ENCODE results near the gene TMEM163. TPM values are rescaled to one million over a fixed set of nuclear protein-coding genes. Genes with fewer than 3 reads are reported as not detected.

The TMEM163 gene
- total RNA-seq, 1 donor from 2014 or later, result 6.0 TPM

- Mint-ChIP-seq H3K9me3 (no peaks in the 10 kb centered on the region), H3K4me3 (no peak overlapping the region), H3K27me3 (no peaks in the 10 kb centered on the region), H3K27ac (no peak overlapping the region), H3K4me1 (peaks cover 4% of the 10 kb centered on the region), H3K36me3 (ENCODE audit: low read depth) (peaks cover 2% of the 10 kb centered on the region)
- no peak for DNase-seq
- intact Hi-C loops (cut with micrococcal nuclease), result loop anchor here (1.0 kb wide), 2 partner anchors 227 to 433 kb away; no protein-coding TSS in a partner anchor
- no peak for TF ChIP-seq CTCF (IDR thresholded peaks at IDR 0.05)
- CTCF ChIA-PET, result interaction anchor here (1.2 to 1.8 kb wide), 2 partner anchors 301 to 433 kb away, joined by 3 to 4 read pairs; no protein-coding TSS in a partner anchor
- ATAC-seq (ENCODE audit: low read depth), result no peak
- POLR2A ChIA-PET, result no interaction called here
These were observed 253.3 kb downstream of the TMEM163 start for GRCh38 chr2:134465228-134466105.

GRCh38 chr2:134463699-134464022, 255.1 kb downstream of the TMEM163 start:
- Mint-ChIP-seq H3K4me1 (peaks cover 6% of the 10 kb centered on the region), H3K27ac (no peak overlapping the region), H3K27me3 (no peaks in the 10 kb centered on the region), H3K4me3 (no peak overlapping the region), H3K9me3 (no peaks in the 10 kb centered on the region), H3K36me3 (ENCODE audit: low read depth) (peaks cover 2% of the 10 kb centered on the region)
- intact Hi-C loops (cut with micrococcal nuclease), result no loop called here
- POLR2A ChIA-PET, result no interaction called here
- DNase-seq (no peak), ATAC-seq (ENCODE audit: low read depth) (no peak)
- CTCF ChIA-PET, result no interaction called here
- no peak for TF ChIP-seq CTCF (IDR thresholded peaks at IDR 0.05)

GRCh38 chr2:134462791-134463698, 255.8 kb downstream of the TMEM163 start:
- ChIA-PET POLR2A (no interaction called here), CTCF (no interaction called here)
- Mint-ChIP-seq H3K9me3 (no peaks in the 10 kb centered on the region), H3K36me3 (ENCODE audit: low read depth) (peaks cover 2% of the 10 kb centered on the region), H3K27me3 (no peaks in the 10 kb centered on the region), H3K4me3 (no peak overlapping the region), H3K27ac (no peak overlapping the region), H3K4me1 (peaks cover 6% of the 10 kb centered on the region)
- TF ChIP-seq CTCF (IDR thresholded peaks at IDR 0.05), result no peak
- DNase-seq (no peak), ATAC-seq (ENCODE audit: low read depth) (no peak)
- intact Hi-C loops (cut with micrococcal nuclease), result no loop called here

GRCh38 chr2:134462275-134462674, 256.5 kb downstream of the TMEM163 start:
- TF ChIP-seq CTCF (IDR thresholded peaks at IDR 0.05), result no peak
- Mint-ChIP-seq H3K27me3 (no peaks in the 10 kb centered on the region), H3K27ac (no peak overlapping the region), H3K4me3 (no peak overlapping the region), H3K36me3 (ENCODE audit: low read depth) (peaks cover 2% of the 10 kb centered on the region), H3K4me1 (peaks cover 6% of the 10 kb centered on the region), H3K9me3 (no peaks in the 10 kb centered on the region)
- ChIA-PET CTCF (no interaction called here), POLR2A (no interaction called here)
- no peak for DNase-seq
- no peak for ATAC-seq (ENCODE audit: low read depth)
- intact Hi-C loops (cut with micrococcal nuclease), result no loop called here

GRCh38 chr2:134461511-134461910, 257.3 kb downstream of the TMEM163 start:
- ATAC-seq (ENCODE audit: low read depth) (no peak), DNase-seq (no peak)
- H3K27ac Mint-ChIP-seq, result peak overlapping the region; percentile 10
- no peaks in the 10 kb centered on the region for H3K9me3 Mint-ChIP-seq
- no peak for TF ChIP-seq CTCF (IDR thresholded peaks at IDR 0.05)
- intact Hi-C loops (cut with micrococcal nuclease), result no loop called here
- H3K36me3 Mint-ChIP-seq (ENCODE audit: low read depth), result peaks cover 5% of the 10 kb centered on the region
- no peaks in the 10 kb centered on the region for H3K27me3 Mint-ChIP-seq
- H3K4me3 Mint-ChIP-seq, result no peak overlapping the region
- ChIA-PET POLR2A (interaction anchor here (1.2 kb wide), 1 partner anchor 457 kb away, joined by 3 read pairs; the partner anchor contains the start of gene CCNT2), CTCF (interaction anchor here (0.9 to 2.0 kb wide), 8 partner anchors 10 to 441 kb away, joined by 3 to 19 read pairs (median 4); no protein-coding TSS in a partner anchor)
- H3K4me1 Mint-ChIP-seq, result peaks cover 6% of the 10 kb centered on the region

Data from activated B cell treated with CpG ODN at 0.5 μM for 24 hours (primary cell).